PC-9 (cell line): ENCODE results near the gene DOCK3. TPM values are rescaled to one million over a fixed set of nuclear protein-coding genes. Genes with fewer than 3 reads are reported as not detected.

Experiments used
- BruUV-seq: library from RNA; stranded (reverse); fragments of 400-500 nt; replicated peaks from 2 replicates; lab custom pipeline; 2021; lab: Mats Ljungman, UMichigan
- CTCF ChIA-PET: fragments of 300-600 bp; sonication (Branson Sonifier 250); formaldehyde crosslinking; loops from one replicate; lab custom pipeline; 2022; ENCODE audit warnings: antibody characterized with exemption; lab: Charles Lee
- POLR2A ChIA-PET: fragments of 300-600 bp; sonication (Branson Sonifier 250); formaldehyde crosslinking; loops from one replicate; lab custom pipeline; 2022; ENCODE audit warnings: antibody characterized with exemption; ENCODE audit not compliant: unreplicated experiment; lab: Charles Lee
- DNase-seq, 2 experiments: peaks; one replicate each; pipeline versions ENCODE4 v3.0.0 to v3.0.0-alpha.2; 2015 to 2022; ENCODE audit warnings: mixed read lengths in 1 of 2
- H2AFZ ChIP-seq: fragments of 200-600 bp; sonication (generic); 2 replicates; pipeline ENCODE4 v1.8.1; 2017; ENCODE audit warnings: antibody characterized with exemption
- H3F3A ChIP-seq: fragments of 200-600 bp; sonication (generic); 2 replicates; pipeline ENCODE4 v1.8.1; 2017; ENCODE audit warnings: antibody characterized with exemption, mild to moderate bottlenecking, low read depth; ENCODE audit not compliant: insufficient read depth
- H3K27ac ChIP-seq: fragments of 200-600 bp; sonication (generic); 2 replicates; pipeline ENCODE4 v1.6.1; 2016; ENCODE audit warnings: mixed run types
- H3K27me3 ChIP-seq: fragments of 200-600 bp; sonication (generic); 2 replicates; pipeline ENCODE4 v1.6.1; 2016; ENCODE audit warnings: low read depth, mixed run types; ENCODE audit not compliant: insufficient read depth
- H3K36me3 ChIP-seq: fragments of 200-600 bp; sonication (generic); 2 replicates; pipeline ENCODE4 v1.6.1; 2016; ENCODE audit warnings: low read depth, mixed run types
- H3K4me1 ChIP-seq: fragments of 200-600 bp; sonication (generic); replicated peaks from 2 replicates; pipeline ENCODE4 v1.6.1; 2016; ENCODE audit warnings: mixed run types; ENCODE audit not compliant: insufficient read depth
- H3K4me2 ChIP-seq: fragments of 200-600 bp; sonication (generic); 2 replicates; pipeline ENCODE4 v1.6.1; 2017; ENCODE audit warnings: mixed run types
- H3K4me3 ChIP-seq: fragments of 200-600 bp; sonication (generic); 2 replicates; pipeline ENCODE4 v1.6.1; 2016; ENCODE audit warnings: mixed run types
- H3K79me2 ChIP-seq: fragments of 200-600 bp; sonication (generic); 2 replicates; pipeline ENCODE4 v1.6.1; 2017; ENCODE audit warnings: low read depth, mixed run types
- H3K9me2 ChIP-seq: fragments of 200-600 bp; sonication (generic); 2 replicates; pipeline ENCODE4 v1.8.1; 2017; ENCODE audit warnings: mild to moderate bottlenecking; ENCODE audit not compliant: insufficient read depth
- H3K9me3 ChIP-seq: fragments of 200-600 bp; sonication (generic); 2 replicates; pipeline ENCODE4 v1.8.1; 2016; ENCODE audit warnings: low read depth; ENCODE audit not compliant: insufficient read depth
- H4K20me1 ChIP-seq: fragments of 200-600 bp; sonication (generic); 2 replicates; pipeline ENCODE4 v1.8.1; 2017; ENCODE audit not compliant: insufficient read depth
- EZH2 ChIP-seq: fragments of 200-600 bp; sonication (generic); IDR thresholded peaks from 2 replicates; pipeline ENCODE4 v1.8.0; 2017; ENCODE audit warnings: antibody characterized with exemption, low read depth
- intact Hi-C: fragments of 100-400 bp; cut with micrococcal nuclease; formaldehyde crosslinking; loops from one replicate; pipeline ENCODE4 v1.10.0; 2022; ENCODE audit not compliant: unreplicated experiment
- total RNA-seq: library from RNA; stranded (reverse); gene quantifications from 2 replicates; pipeline ENCODE4 v1.2.3, GENCODE V29; 2021
- TF ChIP-seq, protein P1 (sequence below): fragments of 200-600 bp; sonication (generic); conservative IDR thresholded peaks from 2 replicates; pipeline ENCODE4 v1.6.1; 2017; ENCODE audit warnings: mixed run types, antibody characterized with exemption, mild to moderate bottlenecking, moderate library complexity

Gene DOCK3
- total RNA-seq, 1 experiment from 2014 or later, result 16.9 TPM

DNA sequence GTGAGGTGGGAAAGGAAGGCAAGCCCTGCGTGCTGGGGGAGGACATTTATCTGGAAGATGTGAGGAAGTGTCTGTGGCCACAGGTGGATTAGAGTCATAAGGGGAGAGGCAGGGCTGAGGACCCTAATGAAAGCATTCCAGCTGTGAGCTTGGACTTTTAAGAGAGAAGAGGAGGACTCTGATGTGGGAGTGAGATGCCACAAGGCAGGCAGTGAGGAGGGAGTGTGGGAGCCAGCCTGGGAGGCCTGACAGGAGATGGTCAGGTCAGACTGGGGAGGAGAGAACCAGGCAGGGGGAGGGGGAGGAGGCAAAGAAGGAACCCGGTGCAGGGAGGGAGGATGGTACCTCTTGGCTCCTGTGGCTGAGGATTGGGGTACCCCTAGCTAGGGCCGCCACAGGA lies 36.8 kb upstream of the DOCK3 start:
- no peaks in the 10 kb centered on the region for H3K9me2 ChIP-seq
- ChIA-PET POLR2A (no interaction called here), CTCF (no interaction called here)
- H3F3A ChIP-seq, result 0 out of 2 replicates have a peak, but pooled peaks cover under 1% of the 10 kb centered on the region
- no peak overlapping the region for H2AFZ ChIP-seq
- BruUV-seq, result no TSS peak
- no peak for DNase-seq
- H3K4me2 ChIP-seq, result no peak overlapping the region
- peaks cover 20% of the 10 kb centered on the region; the same call in 1 of the 2 replicates for H3K79me2 ChIP-seq
- peaks cover 9% of the 10 kb centered on the region for H3K4me1 ChIP-seq
- H3K27me3 ChIP-seq, result no peaks in the 10 kb centered on the region
- no peak for TF ChIP-seq EZH2
- TF ChIP-seq, protein P1, sequence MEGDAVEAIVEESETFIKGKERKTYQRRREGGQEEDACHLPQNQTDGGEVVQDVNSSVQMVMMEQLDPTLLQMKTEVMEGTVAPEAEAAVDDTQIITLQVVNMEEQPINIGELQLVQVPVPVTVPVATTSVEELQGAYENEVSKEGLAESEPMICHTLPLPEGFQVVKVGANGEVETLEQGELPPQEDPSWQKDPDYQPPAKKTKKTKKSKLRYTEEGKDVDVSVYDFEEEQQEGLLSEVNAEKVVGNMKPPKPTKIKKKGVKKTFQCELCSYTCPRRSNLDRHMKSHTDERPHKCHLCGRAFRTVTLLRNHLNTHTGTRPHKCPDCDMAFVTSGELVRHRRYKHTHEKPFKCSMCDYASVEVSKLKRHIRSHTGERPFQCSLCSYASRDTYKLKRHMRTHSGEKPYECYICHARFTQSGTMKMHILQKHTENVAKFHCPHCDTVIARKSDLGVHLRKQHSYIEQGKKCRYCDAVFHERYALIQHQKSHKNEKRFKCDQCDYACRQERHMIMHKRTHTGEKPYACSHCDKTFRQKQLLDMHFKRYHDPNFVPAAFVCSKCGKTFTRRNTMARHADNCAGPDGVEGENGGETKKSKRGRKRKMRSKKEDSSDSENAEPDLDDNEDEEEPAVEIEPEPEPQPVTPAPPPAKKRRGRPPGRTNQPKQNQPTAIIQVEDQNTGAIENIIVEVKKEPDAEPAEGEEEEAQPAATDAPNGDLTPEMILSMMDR, result no peak
- no peak overlapping the region for H3K4me3 ChIP-seq
- peaks cover 6% of the 10 kb centered on the region; the same call in 1 of the 2 replicates for H4K20me1 ChIP-seq
- H3K36me3 ChIP-seq, result no peaks in the 10 kb centered on the region
- intact Hi-C loops, result no loop called here
- no peaks in the 10 kb centered on the region for H3K9me3 ChIP-seq
- H3K27ac ChIP-seq, result no peak overlapping the region

DNA sequence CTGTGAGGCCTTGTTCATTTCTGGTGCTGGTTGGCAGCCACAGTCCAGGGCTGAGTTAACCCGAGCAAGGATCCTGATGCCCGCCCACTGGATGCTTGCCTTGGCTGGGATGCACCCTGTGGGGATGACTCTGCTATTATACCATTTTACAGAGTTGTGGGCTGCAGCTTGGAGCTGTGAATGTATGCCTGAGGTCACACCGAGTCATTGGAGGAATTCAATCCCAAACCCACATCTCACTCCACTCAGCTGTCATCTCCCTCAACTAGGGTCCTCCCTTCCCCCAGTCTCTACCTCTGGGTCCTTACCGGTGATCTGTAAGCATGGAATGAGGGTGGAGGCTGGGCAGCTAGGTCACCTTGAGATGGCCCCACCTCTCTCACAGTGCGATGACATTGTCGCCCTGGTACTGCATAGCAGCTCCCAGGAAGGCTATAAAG lies 35.7 kb upstream of the DOCK3 start:
- DNase-seq, result no peak
- Histone ChIP-seq H3K9me2 (no peaks in the 10 kb centered on the region), H3K9me3 (no peaks in the 10 kb centered on the region), H3K4me2 (no peak overlapping the region), H3K27me3 (no peaks in the 10 kb centered on the region), H3K4me3 (no peak overlapping the region), H3K27ac (no peak overlapping the region), H2AFZ (no peak overlapping the region), H3F3A (no peaks in the 10 kb centered on the region), H3K36me3 (no peaks in the 10 kb centered on the region), H3K79me2 (peaks cover 15% of the 10 kb centered on the region; the same call in 1 of the 2 replicates), H3K4me1 (no peaks in the 10 kb centered on the region), H4K20me1 (peaks cover 6% of the 10 kb centered on the region; the same call in 1 of the 2 replicates)
- no TSS peak for BruUV-seq
- TF ChIP-seq, protein P1, result no peak
- no peak for TF ChIP-seq EZH2
- POLR2A ChIA-PET, result no interaction called here
- CTCF ChIA-PET, result no interaction called here
- intact Hi-C loops, result no loop called here

DNA sequence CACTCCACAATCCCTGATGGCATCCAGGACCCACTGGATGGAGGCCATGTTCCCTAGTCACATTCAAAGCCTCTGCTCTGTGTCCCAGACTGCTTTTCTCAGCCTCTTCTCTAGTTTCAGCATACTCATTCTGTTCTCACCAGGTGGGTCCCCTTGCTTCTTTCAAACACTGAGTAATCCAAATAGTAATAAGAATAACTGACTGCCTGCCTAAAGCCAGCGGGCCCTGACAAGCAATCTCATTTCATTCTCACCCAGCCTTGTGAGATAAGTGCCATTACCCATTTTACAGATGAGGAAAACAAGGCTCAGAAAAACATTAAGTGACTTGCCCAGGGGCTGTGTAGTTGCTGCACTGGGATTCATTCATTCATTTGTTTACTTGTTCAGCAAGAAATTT lies 32.3 kb upstream of the DOCK3 start:
- ChIA-PET CTCF (no interaction called here), POLR2A (no interaction called here)
- H3K27ac ChIP-seq, result no peak overlapping the region
- DNase-seq, result no peak
- 0 out of 2 replicates have a peak, but pooled peaks cover 3% of the 10 kb centered on the region for H3K79me2 ChIP-seq
- no peaks in the 10 kb centered on the region for H3K9me3 ChIP-seq
- peaks cover 6% of the 10 kb centered on the region; the same call in 1 of the 2 replicates for H4K20me1 ChIP-seq
- H3K36me3 ChIP-seq, result no peaks in the 10 kb centered on the region
- no peaks in the 10 kb centered on the region for H3F3A ChIP-seq
- H3K4me3 ChIP-seq, result no peak overlapping the region
- H3K4me1 ChIP-seq, result no peaks in the 10 kb centered on the region
- no peaks in the 10 kb centered on the region for H3K9me2 ChIP-seq
- H2AFZ ChIP-seq, result no peak overlapping the region
- TF ChIP-seq, protein P1, result no peak
- TF ChIP-seq EZH2, result no peak
- intact Hi-C loops, result no loop called here
- no peaks in the 10 kb centered on the region for H3K27me3 ChIP-seq
- BruUV-seq, result no TSS peak
- H3K4me2 ChIP-seq, result no peak overlapping the region
